HG03025 (cell line): ENCODE results near the gene ZNF862.

Experiments used
- ATAC-seq: cut with Tn5 transposase; IDR thresholded peaks from one replicate; pipeline ENCODE4 v1.9.1; 2021; ENCODE audit warnings: mild to moderate bottlenecking, moderate library complexity; ENCODE audit not compliant: unreplicated experiment, low FRiP score

ZNF862 gene

DNA sequence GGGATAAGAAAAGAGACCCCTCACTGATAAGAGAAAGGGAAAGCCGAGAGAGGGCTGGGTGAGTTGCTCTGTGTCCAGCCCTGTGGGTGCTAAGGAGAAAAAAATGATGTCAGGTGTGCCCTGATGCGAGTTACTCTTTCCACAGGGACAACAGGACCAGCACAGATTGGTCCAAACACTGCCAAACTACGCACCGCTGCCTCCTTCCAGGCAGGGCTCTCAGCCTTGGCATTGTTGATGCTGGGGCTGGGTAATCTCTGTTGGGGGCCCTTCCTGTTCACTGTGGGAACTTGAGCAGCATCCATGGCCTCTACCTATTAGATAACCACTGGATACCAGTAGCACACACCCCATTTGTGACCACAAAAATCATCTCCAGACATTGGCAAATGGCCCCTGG lies 25.3 kb downstream of the ZNF862 start:
- no peak for ATAC-seq

DNA sequence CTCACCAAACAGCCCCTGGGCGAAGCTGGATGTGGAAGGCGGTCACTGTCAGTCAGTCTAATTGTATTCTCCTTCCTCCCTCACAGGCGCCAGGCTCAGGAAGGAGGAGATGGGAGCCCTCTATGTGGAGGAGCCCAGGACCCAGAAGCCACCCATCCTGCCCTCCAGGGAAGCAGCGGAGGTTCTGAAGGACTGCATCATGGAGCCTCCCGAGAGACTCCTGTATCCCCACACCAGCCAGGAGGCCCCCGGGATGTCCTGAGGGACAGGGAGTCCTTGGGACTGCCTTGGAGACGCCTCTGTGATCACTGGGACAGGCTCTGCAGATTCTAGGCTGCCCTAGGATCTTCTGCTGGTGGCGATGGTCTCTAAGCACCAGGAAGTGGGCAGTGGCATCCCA lies 25.8 kb downstream of the ZNF862 start:
- ATAC-seq: no peak

DNA sequence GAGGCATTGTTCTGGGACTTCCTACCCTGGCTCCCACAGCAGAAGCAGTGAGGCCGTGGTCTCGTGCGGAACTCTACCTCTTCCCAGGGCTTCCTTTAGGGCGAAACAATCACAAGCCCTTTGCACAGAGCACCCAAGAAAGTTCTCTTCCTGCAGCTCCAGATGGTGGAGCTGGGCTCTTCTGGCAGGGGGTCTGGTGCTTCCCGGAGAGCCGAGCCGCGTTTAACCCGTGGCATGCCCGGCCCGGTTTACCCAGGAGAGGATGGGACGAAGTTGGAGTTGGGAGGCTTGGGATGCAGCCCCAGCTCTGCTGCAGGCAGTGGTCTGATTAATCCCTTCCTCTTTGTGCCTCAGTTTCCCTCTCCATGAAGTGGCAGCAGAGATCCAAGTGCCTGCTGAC lies 26.6 kb downstream of the ZNF862 start:
- no peak for ATAC-seq

DNA sequence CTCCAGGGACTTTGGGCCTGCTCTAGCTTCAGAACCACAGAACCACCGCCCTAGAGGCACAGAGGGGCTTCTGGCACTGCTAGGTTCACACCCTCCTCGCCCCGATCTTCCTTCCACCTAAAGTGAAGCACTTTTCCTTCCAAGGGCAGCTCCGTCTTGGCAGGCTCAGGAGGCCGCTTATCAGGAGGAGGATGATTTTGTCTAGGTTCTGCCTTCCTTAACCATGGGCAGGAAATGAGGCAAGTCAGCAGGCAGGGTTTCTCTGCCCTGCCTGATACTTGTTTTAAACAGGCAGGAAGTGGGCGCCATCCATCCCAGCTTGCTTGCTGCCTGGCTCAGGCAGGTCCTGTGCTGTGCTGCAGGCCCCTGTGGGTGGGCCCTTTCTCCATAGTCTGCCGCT lies 27.3 kb downstream of the ZNF862 start:
- ATAC-seq: no peak

DNA sequence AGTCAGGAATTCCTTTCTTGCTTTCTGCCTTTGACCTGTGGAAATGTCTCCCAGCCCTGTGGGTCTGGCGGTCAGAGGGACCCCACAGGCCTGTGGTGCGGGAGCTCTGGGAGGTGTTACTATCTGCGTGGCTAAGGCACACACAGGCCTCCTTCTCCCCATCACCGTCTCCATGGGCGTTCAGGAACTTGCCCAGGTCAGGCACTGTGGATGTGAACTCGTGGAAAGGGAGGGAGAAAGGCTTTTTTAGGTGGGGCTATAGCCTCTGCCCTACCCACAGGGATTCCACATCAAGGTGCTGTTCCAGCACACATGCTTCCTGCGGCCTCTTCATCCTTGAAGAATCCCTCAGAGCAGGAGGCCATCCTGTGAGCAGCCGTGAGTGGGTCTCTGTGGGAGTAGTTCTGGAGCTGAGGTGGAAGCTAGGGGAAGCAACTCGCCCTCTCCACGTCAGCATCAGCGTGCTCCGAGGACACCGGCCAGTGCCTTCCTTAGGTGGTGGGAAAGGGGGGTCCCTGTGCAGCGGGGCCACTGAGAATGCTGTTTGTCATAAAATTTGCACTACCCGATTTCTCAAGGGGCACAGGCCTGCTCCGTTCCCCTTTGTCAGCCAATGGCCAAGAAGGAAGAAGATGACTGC lies 28.1 kb downstream of the ZNF862 start:
- ATAC-seq: no peak

DNA sequence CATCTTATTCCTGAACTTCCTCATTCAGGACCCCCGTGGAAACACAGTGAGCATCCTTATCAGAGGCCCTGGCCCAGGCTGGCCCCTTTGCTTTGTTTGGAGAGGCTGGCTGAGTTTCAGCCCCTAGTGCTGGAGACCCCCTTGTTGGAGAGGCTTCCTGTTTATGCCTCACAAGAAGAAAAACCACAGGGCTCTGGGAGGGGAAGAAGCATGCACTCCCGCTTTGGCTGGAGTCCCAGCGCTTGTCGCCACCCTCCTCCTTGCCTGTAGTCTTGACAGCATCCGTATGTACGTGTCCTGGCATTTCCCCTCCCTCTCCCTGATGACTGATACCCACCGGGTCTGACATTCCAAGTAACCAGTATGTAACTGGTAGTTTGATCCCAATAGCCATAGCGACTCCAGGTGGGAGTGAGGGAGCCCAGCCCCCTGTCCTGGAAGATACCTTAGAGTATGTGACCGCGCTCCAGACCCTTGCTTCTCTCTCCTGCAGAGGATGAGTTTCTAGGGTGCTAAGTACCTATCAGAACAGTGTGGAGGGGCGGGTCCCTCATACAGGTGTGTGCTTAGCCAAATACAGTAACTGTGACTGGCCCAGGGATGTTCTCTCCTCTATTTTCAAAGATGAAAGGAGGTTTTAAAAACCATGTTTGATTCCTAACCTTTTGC lies 28.7 kb downstream of the ZNF862 start:
- ATAC-seq: no peak

DNA sequence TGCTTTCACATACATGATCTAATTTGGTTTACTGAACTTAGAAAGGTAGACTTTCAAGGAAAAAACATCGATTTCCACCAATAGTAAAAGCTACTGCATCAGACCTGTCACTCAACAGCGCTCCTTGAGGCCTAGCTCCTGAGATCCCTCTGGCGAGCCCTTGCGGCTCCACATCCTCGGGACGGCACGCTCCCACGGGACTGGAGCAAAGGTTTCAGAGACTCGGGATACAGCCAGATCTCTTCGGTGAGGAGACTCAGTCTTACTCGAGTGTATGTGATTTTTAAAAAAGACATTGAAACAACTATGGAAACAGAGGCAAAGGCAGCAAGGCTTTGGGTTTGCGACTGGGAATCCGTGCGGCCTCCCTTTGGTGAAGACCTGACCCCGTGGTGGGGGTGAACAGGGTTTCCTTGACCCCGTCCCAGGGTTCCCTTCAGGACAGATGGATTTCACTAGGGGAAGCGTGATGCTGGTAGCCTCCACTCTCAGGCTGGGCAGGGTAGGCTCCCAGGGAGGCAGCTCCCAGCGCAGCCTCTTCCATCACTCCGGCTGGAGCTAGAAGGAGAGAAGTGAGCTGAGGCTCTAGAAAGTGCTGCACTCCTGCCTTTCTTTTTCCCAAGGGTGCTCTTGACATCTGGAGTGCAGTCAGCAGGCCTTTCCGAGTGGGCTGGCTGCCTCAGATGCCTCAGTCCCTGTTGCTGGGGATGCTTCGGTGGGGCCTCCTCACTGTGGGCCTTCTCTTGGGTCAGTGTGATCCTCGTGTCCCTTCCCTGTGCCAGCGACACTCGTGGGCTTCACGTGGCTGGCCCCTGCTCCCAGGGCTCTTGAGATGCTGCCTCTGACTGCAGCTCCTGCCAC lies 29.8 kb downstream of the ZNF862 start:
- no peak for ATAC-seq

DNA sequence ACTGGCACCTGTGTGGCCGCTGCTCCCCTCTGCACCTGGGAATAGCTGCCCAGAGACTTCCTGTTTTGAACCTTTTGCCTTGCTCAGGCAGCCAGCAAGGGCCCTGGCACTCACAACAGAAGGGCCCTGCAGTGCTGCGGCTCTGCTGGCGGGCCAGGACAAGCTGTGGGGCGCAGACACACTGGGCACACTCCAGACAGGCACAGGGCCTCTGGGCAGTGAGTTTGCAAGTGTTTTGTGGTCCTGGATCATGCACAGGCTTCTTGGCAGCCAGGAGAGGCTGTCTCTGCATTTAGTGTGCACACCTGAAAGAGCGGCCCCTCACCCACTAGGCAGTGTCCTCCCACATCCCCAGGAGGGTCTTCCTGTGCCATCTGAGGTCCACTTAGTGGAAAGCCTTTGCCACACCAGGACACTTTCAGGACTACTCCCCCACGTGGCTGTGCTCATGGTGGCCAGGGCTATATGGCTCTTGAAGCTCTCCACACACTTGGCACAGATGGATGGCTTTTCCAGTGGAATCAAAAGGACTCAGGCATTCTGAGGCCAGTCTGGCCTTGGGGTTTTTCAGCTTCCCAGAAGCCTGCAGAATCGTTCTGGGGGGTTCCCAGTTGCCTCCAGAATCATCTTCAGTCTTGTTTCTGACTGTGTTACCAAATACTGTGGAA lies 30.6 kb downstream of the ZNF862 start:
- ATAC-seq: no peak

DNA sequence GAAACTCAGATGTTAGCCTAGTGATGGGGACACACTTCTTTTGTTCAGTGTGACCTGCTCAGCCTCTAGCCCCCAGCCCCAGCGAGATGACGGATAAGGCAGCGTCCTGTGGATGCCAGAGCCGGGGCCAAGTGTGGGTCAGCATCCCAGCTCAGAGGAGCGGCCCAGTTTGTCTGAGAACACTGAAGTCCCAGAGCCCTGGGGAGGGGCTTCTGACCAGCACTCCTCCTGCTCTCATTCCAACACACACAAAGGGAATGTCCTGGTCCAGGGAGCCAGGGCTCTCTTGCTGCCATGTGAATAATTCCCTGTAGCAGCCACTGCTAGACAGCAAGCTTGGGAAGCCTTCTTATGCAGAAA lies 31.1 kb downstream of the ZNF862 start:
- ATAC-seq: no peak

DNA sequence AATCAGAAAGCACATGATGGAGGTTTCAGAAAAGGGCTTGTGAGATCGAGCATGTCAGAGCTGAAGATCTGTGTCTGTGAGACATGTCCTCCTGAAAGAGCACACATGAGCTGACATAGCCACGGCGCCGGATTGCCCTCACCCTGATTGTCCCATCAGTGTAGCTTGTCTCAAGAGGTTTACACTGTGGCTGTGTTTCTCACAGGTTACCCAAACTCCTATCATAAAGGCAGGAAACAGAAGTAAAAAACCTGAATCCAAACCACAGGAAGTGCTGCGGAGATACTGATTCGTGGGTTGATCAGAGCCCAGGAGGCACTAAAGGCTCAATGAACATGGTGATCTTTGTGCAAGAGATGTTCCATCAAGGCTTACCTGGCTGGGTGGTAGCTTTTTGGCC lies 31.7 kb downstream of the ZNF862 start:
- ATAC-seq: no peak

DNA sequence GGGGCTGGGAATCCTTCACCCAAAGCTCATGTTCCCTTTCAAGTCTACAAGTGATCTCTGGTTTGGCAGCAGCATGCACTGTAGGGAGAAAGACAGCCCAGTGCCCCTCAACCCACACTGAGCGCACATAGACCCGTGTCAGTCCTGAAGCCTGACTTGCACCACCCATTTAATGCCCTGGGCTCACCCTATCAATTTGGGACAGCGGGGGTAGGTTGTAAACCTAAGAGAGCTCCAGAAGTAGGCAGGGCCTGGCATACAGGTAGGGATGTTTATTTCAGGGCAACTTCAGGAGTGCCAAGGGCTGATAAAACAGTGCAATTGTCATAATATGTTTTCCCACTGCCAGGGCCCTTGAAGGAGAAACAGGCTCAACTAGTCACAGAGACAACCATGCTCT lies 32.1 kb downstream of the ZNF862 start:
- ATAC-seq: no peak

DNA sequence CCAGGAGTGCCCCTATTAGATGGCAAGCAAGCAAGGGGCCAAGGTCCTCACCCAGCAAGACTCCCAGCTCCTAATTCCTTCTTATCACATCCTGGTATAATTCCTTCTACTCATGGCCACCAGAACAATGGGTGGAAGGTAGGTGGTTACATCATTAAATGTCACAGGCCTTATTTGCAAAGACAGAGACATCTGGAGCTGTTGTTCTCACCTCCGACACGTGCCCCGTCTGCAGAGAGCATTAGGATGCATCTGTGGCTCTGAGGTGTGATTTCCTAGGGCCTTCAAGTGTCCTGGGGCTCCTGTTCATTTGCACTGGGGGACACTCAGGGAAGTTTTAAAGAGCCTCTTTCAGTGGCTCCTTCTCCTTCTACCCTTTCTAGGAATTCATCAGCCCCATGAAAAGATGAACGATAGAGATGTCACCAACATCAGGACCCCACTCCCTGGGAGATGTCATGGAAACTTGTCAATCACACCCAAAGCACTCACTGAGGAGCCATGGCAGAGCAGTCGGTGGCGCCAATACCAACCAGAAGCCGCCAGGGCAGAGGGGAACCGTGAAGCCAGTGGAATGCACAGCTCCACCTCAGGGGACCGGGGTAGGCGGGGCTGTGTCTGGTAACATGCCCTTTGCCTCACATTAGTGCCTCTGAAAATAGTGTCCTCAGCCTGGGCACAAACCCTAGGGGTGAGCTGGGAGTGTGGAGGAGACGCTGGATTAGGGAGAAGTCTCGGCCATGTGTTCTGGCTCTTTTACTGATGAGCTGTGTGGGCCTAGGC lies 32.7 kb downstream of the ZNF862 start:
- no peak for ATAC-seq

DNA sequence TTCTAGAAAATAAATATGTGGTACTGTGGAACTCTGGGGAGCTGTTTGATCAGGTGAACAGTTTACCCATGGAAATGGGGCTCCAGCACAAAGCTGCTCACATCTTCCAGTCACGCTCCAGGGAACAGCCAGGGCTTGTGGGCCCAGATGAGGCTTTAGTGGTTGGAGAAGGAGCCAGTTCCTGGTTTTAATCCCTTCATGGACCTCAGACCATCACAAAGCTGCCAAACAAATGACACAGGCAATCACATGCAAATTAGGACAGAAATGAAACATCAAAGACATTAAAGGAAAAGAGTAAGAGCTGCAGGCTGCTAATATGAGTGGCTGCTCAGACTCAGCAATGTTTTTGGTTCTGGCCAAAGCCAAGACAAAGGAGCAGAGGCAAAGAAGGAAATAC lies 33.4 kb downstream of the ZNF862 start:
- ATAC-seq: no peak

DNA sequence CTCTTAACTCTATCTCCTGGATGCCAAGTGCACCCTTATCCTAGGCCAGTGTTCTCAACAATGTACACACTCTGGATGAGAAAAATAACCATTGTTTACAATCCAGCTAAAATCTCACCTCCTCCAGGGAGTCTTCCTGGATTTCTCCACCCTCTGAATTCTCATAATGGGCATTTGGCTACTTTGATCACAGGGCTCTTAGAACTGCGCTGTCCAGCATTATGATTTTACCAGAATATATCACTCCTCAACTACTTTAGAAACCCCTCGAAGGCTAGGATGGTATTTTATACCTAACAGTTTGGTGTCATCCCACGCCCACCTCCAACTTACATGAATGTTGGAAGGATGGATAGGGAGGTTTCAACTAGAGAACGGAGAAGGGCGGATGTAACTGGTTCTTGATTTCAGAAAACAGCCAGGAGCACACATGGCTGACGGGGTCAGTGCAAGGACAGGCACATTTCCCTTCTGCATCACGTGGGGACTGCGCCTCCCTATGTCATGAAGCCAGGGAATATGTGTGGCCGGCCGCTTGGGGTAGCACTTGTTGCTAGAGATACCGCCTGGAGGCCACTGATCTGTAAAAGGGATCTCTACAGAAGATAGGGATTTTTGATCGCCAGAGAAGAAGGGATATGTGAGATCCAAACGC lies 34.4 kb downstream of the ZNF862 start:
- ATAC-seq: no peak

DNA sequence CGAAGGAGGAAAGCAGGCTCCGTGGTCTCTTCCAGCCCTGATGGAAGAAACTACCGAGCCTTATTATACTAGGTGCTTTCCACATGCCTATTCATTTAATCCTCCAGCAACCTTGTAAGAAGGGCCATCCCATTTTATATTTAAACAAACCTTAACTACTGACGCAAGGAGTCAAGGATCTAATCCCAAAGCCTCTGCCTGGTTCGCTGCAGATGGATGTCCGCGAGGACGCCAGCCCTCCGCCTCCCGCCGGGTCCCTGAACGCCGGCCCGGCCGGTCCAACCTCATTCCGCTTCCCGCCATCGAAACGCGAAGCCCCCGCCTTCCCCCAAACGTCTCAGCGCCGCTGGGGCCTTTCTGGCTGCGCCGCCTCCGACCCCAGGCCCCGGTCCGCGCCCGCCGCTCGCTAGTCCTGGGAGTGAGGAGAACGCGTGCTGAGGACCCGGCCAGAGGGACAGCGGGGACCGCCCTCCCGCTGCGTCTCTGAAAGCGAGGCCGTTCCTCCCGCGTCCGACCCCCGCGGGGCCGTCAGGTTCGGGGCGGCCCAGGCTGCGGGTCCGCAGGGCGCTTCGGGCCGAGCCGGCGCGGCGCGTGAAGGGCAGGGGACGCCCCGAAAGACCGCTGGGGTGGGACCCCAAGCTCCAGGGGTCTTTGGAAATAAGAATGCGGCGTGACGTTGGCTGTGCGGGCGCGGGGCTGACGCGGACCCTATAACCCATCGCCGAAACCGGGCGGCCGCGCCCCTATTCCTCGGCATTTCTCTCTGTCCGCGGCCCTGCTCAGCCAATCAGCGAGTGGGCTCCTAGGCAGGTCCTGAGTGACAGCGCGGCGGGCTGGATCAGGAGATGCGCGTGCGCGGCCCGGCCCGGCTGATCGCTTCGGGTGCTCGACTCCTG lies 35.1 kb downstream of the ZNF862 start, which contains the start of gene ATP6V0E2:
Gene ATP6V0E2 (plus strand): TSS at position 896 of the 896 bp plus-strand sequence. CDS start 97 bp downstream, outside the sequence.
- ATAC-seq: peak; percentile 94

DNA sequence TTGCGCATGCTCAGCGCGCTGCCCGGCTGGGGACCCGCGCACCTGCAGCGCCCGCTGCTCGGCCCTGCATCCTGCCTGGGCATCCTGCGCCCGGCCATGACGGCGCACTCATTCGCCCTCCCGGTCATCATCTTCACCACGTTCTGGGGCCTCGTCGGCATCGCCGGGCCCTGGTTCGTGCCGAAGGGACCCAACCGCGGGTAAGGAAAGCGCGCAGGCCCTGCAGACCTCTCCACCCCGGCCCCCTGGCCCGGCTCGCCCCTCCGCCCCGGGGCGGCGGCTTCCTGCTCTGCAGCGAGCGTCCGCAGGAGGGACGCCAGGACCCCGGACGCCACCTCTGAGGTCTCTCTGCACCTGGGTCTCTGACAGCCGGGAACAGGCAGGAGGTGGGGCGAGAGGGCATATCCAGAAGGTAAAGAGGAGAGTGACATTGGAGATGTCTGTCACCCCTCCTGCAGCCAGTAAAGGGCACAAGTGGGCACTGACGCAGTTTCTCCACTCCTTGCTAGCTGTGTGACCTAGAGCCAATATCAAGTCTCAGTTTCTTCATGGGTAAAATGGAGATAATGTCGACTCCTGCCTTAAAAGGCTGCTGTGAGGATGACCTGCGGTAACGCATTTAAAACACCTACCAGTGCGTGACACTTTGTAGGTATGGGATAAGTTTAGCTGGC lies 35.9 kb downstream of the ZNF862 start:
- peak; percentile 16 for ATAC-seq

DNA sequence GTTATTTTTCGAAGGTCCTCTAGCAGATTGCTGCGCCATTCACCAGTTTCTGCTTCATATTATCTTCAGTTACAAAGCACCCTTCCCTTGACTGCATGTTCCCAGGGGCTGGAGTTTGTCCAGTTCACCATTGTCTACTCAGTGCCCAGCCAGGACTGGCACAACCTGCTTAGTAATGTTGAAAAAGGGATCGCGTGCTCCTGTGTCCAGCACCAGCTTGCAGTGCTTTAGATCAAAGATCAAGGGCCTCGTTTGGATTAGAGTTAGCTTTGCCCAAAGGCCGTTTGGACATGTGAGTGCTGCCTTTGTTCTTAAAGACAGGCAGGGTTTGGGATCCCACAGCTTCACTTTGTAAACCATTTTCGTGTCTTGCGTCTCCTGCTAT lies 36.5 kb downstream of the ZNF862 start:
- ATAC-seq: no peak

DNA sequence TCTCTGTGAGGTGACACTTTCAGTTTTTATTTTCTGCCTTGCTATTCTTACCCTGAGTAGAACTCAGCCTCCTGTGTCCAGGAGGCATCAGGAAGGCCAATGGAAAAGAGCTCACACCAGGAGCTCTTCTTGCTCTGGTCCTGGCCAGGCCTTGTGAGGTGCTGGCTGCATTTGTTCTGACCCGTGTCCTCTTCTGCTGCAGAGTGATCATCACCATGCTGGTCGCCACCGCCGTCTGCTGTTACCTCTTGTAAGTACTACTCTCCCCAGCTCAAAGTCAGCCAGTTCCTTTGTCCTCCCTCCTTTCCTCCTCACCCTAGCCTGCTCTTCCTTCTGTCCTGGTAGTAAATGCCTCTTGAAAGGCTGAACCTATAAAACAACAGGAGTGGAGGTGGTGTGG lies 37.2 kb downstream of the ZNF862 start:
- no peak for ATAC-seq
